H9 (cell line): ENCODE data around the gene SOCS1. TPM values are rescaled to one million over a fixed set of nuclear protein-coding genes. Genes with fewer than 3 reads are reported as not detected.

Source experiments
- DNase-seq: peaks from one replicate; pipeline ENCODE4 v3.0.0-alpha.2; 2017
- H2AFZ ChIP-seq: one replicate; pipeline ENCODE4 v1.6.1; 2013; ENCODE audit warnings: mild to moderate bottlenecking, low read length, control low read depth, moderate library complexity
- H2AK5ac ChIP-seq: 2 replicates; pipeline ENCODE4 v1.6.1; 2013; ENCODE audit warnings: low read length, control low read depth, mixed read lengths; ENCODE audit not compliant: insufficient read length
- H2BK120ac ChIP-seq: one replicate; pipeline ENCODE4 v1.6.1; 2013; ENCODE audit warnings: low read depth, mild to moderate bottlenecking, low read length, control low read depth, inconsistent platforms; ENCODE audit not compliant: poor library complexity, severe bottlenecking
- H2BK12ac ChIP-seq: 2 replicates; pipeline ENCODE4 v1.6.1; 2013; ENCODE audit warnings: low read length, control low read depth, mixed read lengths, low read depth; ENCODE audit not compliant: insufficient read length
- H2BK15ac ChIP-seq: 2 replicates; pipeline ENCODE4 v1.6.1; 2013; ENCODE audit warnings: low read depth, low read length, control low read depth
- H2BK20ac ChIP-seq: one replicate; pipeline ENCODE4 v1.6.1; 2013; ENCODE audit warnings: low read depth, mild to moderate bottlenecking, low read length, control low read depth, inconsistent platforms; ENCODE audit not compliant: poor library complexity, severe bottlenecking
- H2BK5ac ChIP-seq: 2 replicates; pipeline ENCODE4 v1.6.1; 2013; ENCODE audit warnings: low read length, control low read depth, mixed read lengths; ENCODE audit not compliant: insufficient read length
- H3K14ac ChIP-seq: 2 replicates; pipeline ENCODE4 v1.6.1; 2013; ENCODE audit warnings: low read length, control low read depth; ENCODE audit not compliant: insufficient read depth
- H3K18ac ChIP-seq: 2 replicates; pipeline ENCODE4 v1.6.1; 2013; ENCODE audit warnings: low read depth, mild to moderate bottlenecking, mixed read lengths, low read length, control low read depth; ENCODE audit not compliant: insufficient read length
- H3K23ac ChIP-seq: 2 replicates; pipeline ENCODE4 v1.6.1; 2013; ENCODE audit warnings: low read length, control low read depth, mixed read lengths, low read depth; ENCODE audit not compliant: insufficient read length
- H3K23me2 ChIP-seq: 2 replicates; pipeline ENCODE4 v1.6.1; 2013; ENCODE audit warnings: low read depth, mild to moderate bottlenecking, mixed read lengths, low read length, control low read depth; ENCODE audit not compliant: insufficient read length, poor library complexity, severe bottlenecking
- H3K27ac ChIP-seq: 2 replicates; pipeline ENCODE4 v1.5.1; 2013; ENCODE audit warnings: low read length, control low read depth, mixed read lengths, low read depth; ENCODE audit not compliant: insufficient read length
- H3K27me3 ChIP-seq: 2 replicates; pipeline ENCODE4 v1.6.1; 2013; ENCODE audit warnings: low read length, control low read depth, inconsistent platforms; ENCODE audit not compliant: insufficient read depth
- H3K4ac ChIP-seq: 2 replicates; pipeline ENCODE4 v1.6.1; 2013; ENCODE audit warnings: low read depth, mild to moderate bottlenecking, control low read depth, inconsistent platforms, low read length, moderate library complexity
- H3K4me1 ChIP-seq: 2 replicates; pipeline ENCODE4 v1.6.1; 2013; ENCODE audit warnings: low read length, control low read depth, inconsistent platforms; ENCODE audit not compliant: insufficient read depth
- H3K4me2 ChIP-seq: 2 replicates; pipeline ENCODE4 v1.6.1; 2013; ENCODE audit warnings: low read length, control low read depth, mixed read lengths; ENCODE audit not compliant: insufficient read length, insufficient read depth
- H3K56ac ChIP-seq: 2 replicates; pipeline ENCODE4 v1.6.1; 2013; ENCODE audit warnings: low read depth, mild to moderate bottlenecking, mixed read lengths, low read length, control low read depth; ENCODE audit not compliant: insufficient read length
- H3K79me1 ChIP-seq: 2 replicates; pipeline ENCODE4 v1.6.1; 2013; ENCODE audit warnings: low read depth, mild to moderate bottlenecking, moderate library complexity, low read length, control low read depth, inconsistent platforms; ENCODE audit not compliant: insufficient read depth, poor library complexity, severe bottlenecking
- H3K79me2 ChIP-seq: 2 replicates; pipeline ENCODE4 v1.6.1; 2013; ENCODE audit warnings: low read length, control low read depth, inconsistent platforms; ENCODE audit not compliant: insufficient read depth
- H3K9ac ChIP-seq: 2 replicates; pipeline ENCODE4 v1.6.1; 2013; ENCODE audit warnings: low read length, control low read depth, mixed read lengths; ENCODE audit not compliant: insufficient read length; ENCODE audit errors: extremely low read depth
- H3K9me3 ChIP-seq: one replicate; pipeline ENCODE4 v1.6.1; 2013; ENCODE audit warnings: low read depth, low read length, inconsistent platforms; ENCODE audit not compliant: control insufficient read depth
- H3T11ph ChIP-seq: one replicate; pipeline ENCODE4 v1.6.1; 2013; ENCODE audit warnings: mild to moderate bottlenecking, low read length, control low read depth, inconsistent platforms
- H4K20me1 ChIP-seq: one replicate; pipeline ENCODE4 v1.6.1; 2013; ENCODE audit not compliant: control insufficient read depth, insufficient read length, insufficient read depth
- H4K5ac ChIP-seq: 2 replicates; pipeline ENCODE4 v1.6.1; 2013; ENCODE audit warnings: low read depth, mild to moderate bottlenecking, mixed read lengths, low read length, control low read depth; ENCODE audit not compliant: insufficient read length
- H4K8ac ChIP-seq: replicated peaks from 2 replicates; pipeline ENCODE4 v1.6.1; 2013; ENCODE audit warnings: low read length, control low read depth, mixed read lengths, low read depth; ENCODE audit not compliant: insufficient read length
- H4K91ac ChIP-seq: 2 replicates; pipeline ENCODE4 v1.6.1; 2013; ENCODE audit warnings: low read depth, mild to moderate bottlenecking, moderate library complexity, mixed read lengths, low read length, control low read depth; ENCODE audit not compliant: insufficient read length
- H3K27ac Mint-ChIP-seq, 3 experiments: 2 replicates in 2 of 3; 3 replicates in 1 of 3; pipeline ENCODE4 v1.8.0; 2020 to 2021; ENCODE audit warnings: mixed read lengths in 3 of 3, mild to moderate bottlenecking in 1 of 3, moderate library complexity in 1 of 3
- H3K27me3 Mint-ChIP-seq: 2 replicates; pipeline ENCODE4 v1.8.0; 2021; ENCODE audit warnings: low read depth, mild to moderate bottlenecking, moderate library complexity, mixed read lengths
- H3K36me3 Mint-ChIP-seq, 3 experiments: 2 replicates in 2 of 3; 3 replicates in 1 of 3; pipeline ENCODE4 v1.8.0; 2020 to 2021; ENCODE audit warnings: low read depth in 3 of 3, mixed read lengths in 3 of 3; ENCODE audit not compliant: insufficient read depth in 1 of 3
- H3K4me1 Mint-ChIP-seq, 2 experiments: 2 replicates each; pipeline ENCODE4 v1.8.0; 2020; ENCODE audit warnings: mixed read lengths in 2 of 2
- H3K4me3 Mint-ChIP-seq, 2 experiments: 2 replicates in 1 of 2; 3 replicates in 1 of 2; pipeline ENCODE4 v1.8.0; 2020 to 2021; ENCODE audit warnings: mild to moderate bottlenecking in 2 of 2, mixed read lengths in 2 of 2, moderate library complexity in 1 of 2
- H3K9me3 Mint-ChIP-seq, 2 experiments: 2 replicates in 1 of 2; 3 replicates in 1 of 2; pipeline ENCODE4 v1.8.0; 2020; ENCODE audit warnings: mild to moderate bottlenecking in 2 of 2, mixed read lengths in 2 of 2, moderate library complexity in 1 of 2
- CTCF ChIP-seq: fragments of 200-600 bp; sonication (generic); conservative IDR thresholded peaks from 3 replicates; pipeline ENCODE4 v1.8.0; 2021; ENCODE audit warnings: antibody characterized with exemption, mild to moderate bottlenecking
- WGBS: extraction: QIAGEN DNeasy Blood & Tissue Kit; methylation state at CpG from one replicate; pipeline ENCODE4 v1.1.7; 2013; ENCODE audit warnings: missing lambda C conversion rate, low lambda C conversion rate, mixed read lengths; ENCODE audit not compliant: insufficient read length; ENCODE audit errors: extremely low coverage; 5-methylcytosine and 5-hydroxymethylcytosine counted together
- total RNA-seq: library from RNA; stranded (reverse); gene quantifications from 2 replicates; pipeline ENCODE4 v1.2.1, GENCODE V29; 2021

SOCS1 gene
- total RNA-seq, 1 experiment from 2014 or later, result 11.0 TPM

- no peak overlapping the region for H4K5ac ChIP-seq
- no peaks in the 10 kb centered on the region for H3K79me1 ChIP-seq
- no peak overlapping the region for H4K8ac ChIP-seq
- no peak overlapping the region for H3K27ac ChIP-seq
- no peak overlapping the region for H3T11ph ChIP-seq
- H2BK120ac ChIP-seq, result no peak overlapping the region
- H3K9me3 Mint-ChIP-seq, result no peaks in the 10 kb centered on the region
- H2BK20ac ChIP-seq, result no peak overlapping the region
- H4K20me1 ChIP-seq, result no peaks in the 10 kb centered on the region
- no peak overlapping the region for H4K91ac ChIP-seq
- no peaks in the 10 kb centered on the region for H3K4me1 ChIP-seq
- H3K9me3 ChIP-seq, result no peaks in the 10 kb centered on the region
- H3K4me1 Mint-ChIP-seq, result peaks cover 0 to 6% of the 10 kb centered on the region in 2 experiments; a peak in 3 of 4 replicates
- H3K27me3 Mint-ChIP-seq, result peaks cover 5% of the 10 kb centered on the region; the same call in 1 of the 2 replicates
- no peak overlapping the region for H2AK5ac ChIP-seq
- H2BK15ac ChIP-seq, result no peak overlapping the region
- no peak overlapping the region for H3K9ac ChIP-seq
- H3K4ac ChIP-seq, result no peak overlapping the region
- no peak for TF ChIP-seq CTCF
- no peak overlapping the region for H3K4me3 Mint-ChIP-seq
- H2AFZ ChIP-seq, result no peak overlapping the region
- no peak overlapping the region for H3K23ac ChIP-seq
- no peaks in the 10 kb centered on the region for H3K27me3 ChIP-seq
- no peak overlapping the region for H3K27ac Mint-ChIP-seq
- H3K4me2 ChIP-seq, result no peak overlapping the region
- no peaks in the 10 kb centered on the region for H3K23me2 ChIP-seq
- no peak overlapping the region for H2BK12ac ChIP-seq
- H3K14ac ChIP-seq, result no peak overlapping the region
- H3K56ac ChIP-seq, result no peak overlapping the region
- no peaks in the 10 kb centered on the region for H3K36me3 Mint-ChIP-seq
- no peak overlapping the region for H2BK5ac ChIP-seq
- DNase-seq, result no peak
- no peak overlapping the region for H3K18ac ChIP-seq
- no CpG with 5 or more reads among the region's 13 CpGs for WGBS
- H3K79me2 ChIP-seq, result no peaks in the 10 kb centered on the region
These were observed 20.9 kb downstream of the SOCS1 start for GRCh38 chr16:11234884-11235702.
